HG02678 (cell line): ENCODE measurements around the gene NCAPH2.

Experiments used
- ATAC-seq: cut with Tn5 transposase; IDR thresholded peaks from one replicate; pipeline ENCODE4 v1.9.1; 2021; ENCODE audit warnings: mild to moderate bottlenecking, moderate library complexity; ENCODE audit not compliant: unreplicated experiment

Gene NCAPH2

GRCh38 chr22:50473855-50474671 is 34.0 kb upstream of the NCAPH2 start:
- ATAC-seq, result no peak

- peak; percentile 78 for ATAC-seq
Measured at GRCh38 chr22:50474710-50475651, 33.0 kb upstream of the NCAPH2 start, which contains the start of gene SBF1. Gene SBF1 (minus strand): TSS chr22:50475035. CDS start chr22:50474840, 195 bp downstream.

- ATAC-seq, result no peak
Measured at GRCh38 chr22:50475652-50476002, 32.4 kb upstream of the NCAPH2 start.

- ATAC-seq, result no peak
Measured at GRCh38 chr22:50476868-50477267, 31.2 kb upstream of the NCAPH2 start.

GRCh38 chr22:50477923-50478322 is 30.1 kb upstream of the NCAPH2 start:
- no peak for ATAC-seq

- no peak for ATAC-seq
Measured at GRCh38 chr22:50479721-50480120, 28.3 kb upstream of the NCAPH2 start.

- no peak for ATAC-seq
Measured at GRCh38 chr22:50481045-50481439, 27.0 kb upstream of the NCAPH2 start.

- no peak for ATAC-seq
Measured at GRCh38 chr22:50481440-50482106, 26.5 kb upstream of the NCAPH2 start, which contains the start of gene ADM2. Gene ADM2 (plus strand): TSS chr22:50481543. CDS start chr22:50481848, 305 bp downstream.

GRCh38 chr22:50482107-50483074 is 25.6 kb upstream of the NCAPH2 start:
- ATAC-seq, result no peak

- no peak for ATAC-seq
Measured at GRCh38 chr22:50483106-50483505, 24.9 kb upstream of the NCAPH2 start.

- no peak for ATAC-seq
Measured at GRCh38 chr22:50483556-50483955, 24.5 kb upstream of the NCAPH2 start.

- ATAC-seq, result no peak
Measured at GRCh38 chr22:50483977-50484853, 23.8 kb upstream of the NCAPH2 start.

- no peak for ATAC-seq
Measured at GRCh38 chr22:50485221-50486131, 22.5 kb upstream of the NCAPH2 start.

- ATAC-seq, result no peak
Measured at GRCh38 chr22:50486561-50487289, 21.3 kb upstream of the NCAPH2 start, which contains the start of gene MIOX. Gene MIOX (plus strand): TSS chr22:50486859. CDS start chr22:50486898, 39 bp downstream.

- ATAC-seq, result no peak
Measured at GRCh38 chr22:50487290-50488005, 20.6 kb upstream of the NCAPH2 start.

- no peak for ATAC-seq
Measured at GRCh38 chr22:50488006-50488677, 19.9 kb upstream of the NCAPH2 start.
